Fibroblast of gingiva (primary cell): Measurements from ENCODE around the gene HHIP.

ENCODE experiments used
- DNase-seq: peaks from one replicate; pipeline ENCODE4 v3.0.0-alpha.2; 2011; ENCODE audit warnings: low read depth

HHIP gene

DNA sequence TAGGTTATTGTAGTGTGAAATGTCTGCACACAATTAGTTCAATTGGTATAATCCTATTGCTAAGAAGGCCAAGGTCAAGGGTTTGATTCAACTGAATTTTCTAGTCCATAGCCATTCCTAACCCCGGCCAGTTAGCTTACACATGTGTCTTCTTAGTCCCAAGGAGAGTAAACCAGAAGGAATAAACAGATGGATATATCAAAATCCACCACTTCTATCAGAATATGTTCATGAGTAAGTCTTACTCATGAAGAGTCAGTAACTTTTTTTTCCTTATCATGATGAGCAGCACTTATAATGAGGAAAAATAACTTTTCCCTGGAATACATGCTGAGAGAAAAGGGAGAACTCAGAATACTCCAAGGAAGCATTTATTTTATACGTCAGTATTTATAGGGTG lies 9.5 kb downstream of the HHIP start:
- no peak for DNase-seq

DNA sequence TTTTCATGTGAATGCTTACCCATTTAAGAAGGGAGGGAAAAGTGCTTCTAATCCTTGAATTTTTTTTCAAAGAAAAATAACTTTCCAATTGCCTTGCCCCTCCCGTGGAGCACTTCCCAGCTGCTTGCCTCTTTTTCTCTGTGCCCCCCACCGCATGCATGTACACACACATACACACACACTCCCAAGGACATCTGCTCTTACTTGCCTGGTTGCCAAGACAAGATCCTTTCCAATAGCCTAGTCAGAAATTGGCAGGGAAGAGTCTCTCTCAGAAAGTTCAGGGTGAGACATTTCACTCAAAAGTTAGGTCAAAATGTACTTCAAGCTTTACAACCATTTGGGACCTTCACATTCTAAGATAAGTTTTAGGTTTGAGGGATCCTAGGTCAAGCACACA lies 10.9 kb downstream of the HHIP start:
- DNase-seq, result peak; percentile 60

DNA sequence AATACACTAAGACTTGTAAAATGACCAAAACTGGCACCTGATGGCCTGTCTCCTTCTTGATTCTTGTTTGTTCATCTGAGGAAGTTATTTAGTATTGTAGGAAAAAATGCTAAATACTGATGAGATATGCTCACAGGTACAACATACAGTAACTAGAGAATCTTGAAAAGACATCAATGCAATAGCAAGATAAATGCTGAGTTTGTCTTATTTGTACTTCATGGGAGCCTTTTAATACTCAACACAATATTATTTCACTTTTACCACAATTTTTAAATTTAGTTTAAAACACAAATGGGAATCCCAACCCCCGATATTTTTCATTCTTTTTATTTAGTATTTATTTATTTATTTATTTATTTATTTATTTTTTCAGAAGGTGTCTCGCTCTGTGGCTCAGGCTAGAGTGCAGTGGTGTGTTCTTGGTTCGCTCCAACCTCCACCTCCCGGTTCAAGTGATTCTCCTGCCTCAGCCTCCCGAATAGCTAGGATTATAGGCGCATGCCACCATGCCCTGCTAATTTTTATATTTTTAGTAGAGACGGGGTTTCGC lies 12.1 kb downstream of the HHIP start:
- no peak for DNase-seq

DNA sequence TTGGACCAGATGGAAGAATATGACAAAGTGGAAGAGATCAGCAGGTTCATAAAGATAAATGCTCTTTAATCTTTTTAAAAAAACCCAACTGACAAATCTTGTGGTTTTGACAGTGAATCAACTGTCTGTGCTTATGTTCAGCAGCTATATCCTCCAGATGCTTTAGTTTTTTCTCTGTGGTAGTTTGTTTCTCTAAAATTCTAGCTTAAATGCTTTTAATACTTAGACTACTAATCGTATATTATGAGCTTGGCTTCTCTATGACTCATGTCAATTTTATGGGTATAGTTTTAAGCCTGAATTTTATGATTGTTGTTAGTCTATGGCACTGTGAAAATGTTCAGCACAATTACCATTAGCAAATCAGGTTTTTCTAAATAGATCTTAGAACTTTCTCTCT lies 12.9 kb downstream of the HHIP start:
- DNase-seq, result no peak

DNA sequence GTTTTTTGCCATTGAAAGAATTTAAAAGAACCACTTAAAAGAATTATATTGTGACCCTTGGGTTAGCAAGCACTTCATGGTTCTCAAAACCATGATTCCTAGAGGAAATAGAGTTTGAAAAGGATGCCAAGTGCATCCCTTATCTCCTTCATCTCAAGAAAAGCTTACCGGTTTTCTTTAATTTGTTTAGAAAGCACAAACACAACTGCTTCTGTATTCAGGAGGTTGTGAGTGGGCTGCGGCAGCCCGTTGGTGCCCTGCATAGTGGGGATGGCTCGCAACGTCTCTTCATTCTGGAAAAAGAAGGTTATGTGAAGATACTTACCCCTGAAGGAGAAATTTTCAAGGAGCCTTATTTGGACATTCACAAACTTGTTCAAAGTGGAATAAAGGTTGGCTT lies 13.5 kb downstream of the HHIP start:
- DNase-seq, result no peak

DNA sequence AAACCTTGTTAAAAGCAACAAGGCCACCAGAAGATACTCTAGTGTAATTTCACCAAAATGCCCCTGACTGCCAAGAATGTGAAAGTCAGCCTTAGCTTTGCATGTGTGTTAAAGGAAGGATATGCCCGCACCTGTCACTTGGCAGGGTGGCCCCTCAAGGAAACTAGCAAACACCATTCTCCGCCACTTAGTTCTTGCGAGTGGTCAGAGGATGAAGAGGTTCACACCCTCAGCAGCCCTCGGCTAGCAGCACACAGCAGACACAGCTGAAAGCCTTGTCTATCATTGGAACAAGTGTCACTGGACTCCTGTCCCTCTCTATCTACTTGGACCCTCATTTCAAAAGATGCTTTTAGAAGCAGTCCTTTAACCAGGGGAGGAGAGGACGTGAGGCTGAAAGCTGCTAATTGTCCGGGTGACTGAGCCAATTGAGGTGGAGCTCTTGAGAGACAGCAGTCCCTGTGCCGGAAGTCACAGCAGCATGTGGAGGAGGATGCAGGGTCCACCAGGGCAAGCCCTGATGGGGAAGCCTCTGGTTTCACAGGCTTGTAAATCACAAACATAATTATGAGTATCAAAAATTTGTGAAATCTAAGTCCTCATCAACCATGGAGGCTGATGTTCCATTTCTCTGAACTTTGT lies 18.0 kb downstream of the HHIP start:
- no peak for DNase-seq

DNA sequence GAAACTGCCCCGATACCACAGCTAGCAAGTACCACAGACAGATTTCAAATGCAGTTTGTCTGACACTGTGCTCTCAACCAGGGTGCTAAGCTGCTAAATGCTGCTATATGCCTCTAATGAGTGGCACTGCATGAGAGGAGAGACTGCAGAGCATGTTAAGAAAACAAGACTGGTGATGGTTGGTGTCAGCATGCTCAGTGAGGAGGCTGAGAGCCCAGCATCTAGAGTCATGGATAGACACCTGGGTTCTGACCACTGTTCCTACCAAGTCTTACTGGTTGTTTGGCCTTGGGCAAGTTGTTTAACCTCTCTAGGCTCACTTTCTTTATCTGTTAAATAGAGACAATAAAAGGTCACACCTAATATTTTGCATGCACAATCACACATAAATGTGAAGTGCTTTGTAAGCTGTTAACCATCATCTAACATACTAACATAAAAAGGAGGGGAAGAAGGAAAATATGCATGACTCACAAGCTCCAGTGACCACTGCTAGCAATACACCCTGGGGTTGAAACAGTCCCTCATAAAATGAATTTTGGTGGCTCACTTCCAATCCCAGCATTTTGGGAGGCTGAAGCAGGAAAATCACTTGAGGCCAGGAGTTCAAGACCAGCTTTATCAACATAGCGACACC lies 20.7 kb downstream of the HHIP start:
- no peak for DNase-seq

DNA sequence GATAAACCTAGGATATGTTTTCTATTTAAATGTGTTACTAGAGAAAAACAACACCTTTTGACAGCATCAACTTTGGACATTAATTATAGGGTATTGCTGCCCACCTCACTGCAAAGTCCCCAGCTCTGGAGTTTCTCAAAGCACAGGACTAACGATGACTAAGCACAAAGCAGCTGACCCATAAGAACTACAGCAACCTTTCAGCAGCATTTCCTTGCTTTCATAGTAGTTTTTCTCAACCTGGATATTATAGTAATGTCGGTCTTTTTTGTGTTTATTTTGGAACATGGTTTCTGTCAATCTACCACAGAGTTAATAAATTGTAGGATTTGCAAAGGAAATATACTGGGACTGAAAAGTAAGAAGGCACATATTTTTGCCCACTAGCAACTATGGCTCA lies 21.5 kb downstream of the HHIP start:
- DNase-seq, result no peak

DNA sequence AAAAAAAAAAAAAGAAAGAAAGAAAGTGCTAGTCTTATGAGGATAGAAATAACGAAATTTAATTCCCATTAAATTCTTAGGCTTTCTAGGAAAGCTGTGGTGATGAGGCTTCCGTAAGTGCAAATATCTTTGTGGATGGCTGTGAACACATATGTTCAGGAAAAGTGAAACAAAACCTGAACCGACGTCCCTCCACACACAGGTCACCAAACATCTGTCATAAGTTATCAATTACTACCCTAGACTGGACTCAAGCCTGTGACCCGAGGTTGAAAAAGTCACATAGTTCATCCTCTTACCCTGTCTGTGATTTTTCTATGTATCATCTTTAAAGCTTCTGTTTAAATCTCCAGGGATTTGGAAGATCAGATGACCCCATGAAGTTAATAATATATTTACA lies 24.8 kb downstream of the HHIP start:
- DNase-seq, result no peak

DNA sequence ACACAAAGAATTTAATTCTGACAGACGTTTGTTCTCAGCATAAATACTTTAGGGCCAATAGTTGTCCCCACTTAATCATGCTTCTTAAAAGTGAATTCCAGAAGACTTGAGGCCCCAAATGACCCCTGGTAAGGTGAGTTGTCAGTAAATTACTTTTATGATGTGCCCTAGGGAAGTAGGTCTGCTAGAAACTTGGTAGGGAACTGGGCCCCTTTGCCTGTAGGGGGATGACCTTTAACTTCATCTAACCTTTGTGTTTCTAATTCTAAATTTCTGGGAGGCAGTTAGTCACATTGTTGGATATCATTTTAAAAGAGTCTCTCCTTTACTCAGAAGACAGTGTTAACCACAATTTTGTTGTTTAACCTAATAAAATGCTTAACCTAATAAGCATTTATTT lies 28.8 kb downstream of the HHIP start:
- DNase-seq, result no peak

DNA sequence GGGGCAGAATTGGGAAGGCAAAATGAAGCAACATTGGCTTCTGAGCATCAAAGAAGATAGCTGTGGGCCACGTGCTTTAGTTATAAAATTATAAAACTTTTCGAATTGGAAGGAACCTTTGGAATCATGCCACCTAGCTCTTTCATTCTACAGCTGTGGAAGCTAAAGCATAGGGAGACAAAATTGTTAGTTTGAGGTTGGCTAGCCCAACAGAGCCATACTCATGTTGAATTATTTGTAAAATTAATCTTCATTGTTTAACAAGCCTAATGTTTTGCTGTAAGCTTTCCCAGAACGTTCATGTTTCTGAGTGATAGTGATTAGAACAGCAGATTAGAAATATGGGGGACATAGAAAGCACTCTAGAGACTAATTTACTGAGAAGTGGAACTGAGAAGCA lies 35.9 kb downstream of the HHIP start:
- no peak for DNase-seq

DNA sequence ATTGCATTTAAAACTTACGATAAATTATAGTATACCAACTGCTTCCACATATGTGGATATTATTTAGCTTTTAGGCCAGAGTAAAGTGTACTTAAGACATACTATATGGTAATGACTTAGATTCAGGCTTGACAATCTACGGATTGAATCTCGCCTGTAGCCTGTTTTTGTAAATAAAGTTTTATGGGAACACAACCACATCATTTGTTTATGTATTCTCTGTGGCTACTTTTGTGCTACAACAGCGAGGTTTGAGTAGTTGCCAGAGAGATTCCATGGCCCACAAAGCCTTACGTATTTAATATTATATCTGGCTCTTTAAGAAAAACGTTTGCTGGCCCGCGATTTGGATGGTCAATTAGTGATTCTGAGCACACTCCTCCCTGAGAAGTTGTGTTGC lies 37.6 kb downstream of the HHIP start:
- no peak for DNase-seq

DNA sequence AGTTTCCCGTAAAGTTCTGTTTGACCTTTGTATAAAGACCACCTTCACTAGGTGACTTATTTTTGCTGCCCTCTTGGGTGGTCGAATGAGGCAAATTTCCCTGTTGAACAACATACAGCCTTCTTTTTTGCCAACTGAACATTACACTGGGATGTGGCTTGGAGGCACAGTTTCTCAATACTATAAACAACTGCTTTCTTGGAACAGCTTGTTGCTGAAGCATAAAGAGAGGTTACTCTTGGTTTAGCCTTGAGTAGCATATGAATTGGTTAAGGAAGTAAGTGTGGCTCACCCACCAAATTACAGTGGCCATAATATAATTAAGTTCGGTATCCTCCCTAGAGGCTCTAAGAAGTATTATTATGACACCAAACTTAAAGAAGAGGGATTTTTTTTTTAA lies 40.0 kb downstream of the HHIP start:
- DNase-seq, result peak; percentile 45

DNA sequence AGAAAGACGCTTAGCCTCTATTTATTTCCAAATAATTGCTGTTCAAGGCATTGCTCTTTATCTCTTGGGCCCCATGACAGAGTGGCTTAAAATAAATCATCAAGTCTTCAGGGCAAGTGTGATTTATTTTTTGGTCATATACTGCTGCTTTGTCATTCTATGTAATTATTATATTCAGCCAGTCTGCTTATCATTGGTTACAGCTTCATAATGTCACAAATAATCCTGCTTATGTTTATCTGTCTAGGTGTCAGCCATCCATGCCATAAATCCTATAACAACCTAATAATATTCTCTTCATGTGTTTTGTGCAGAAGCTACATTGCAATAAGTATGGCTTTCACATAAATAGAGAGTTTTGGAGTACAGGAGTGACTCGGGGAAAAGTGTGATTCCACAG lies 41.0 kb downstream of the HHIP start:
- DNase-seq, result no peak

DNA sequence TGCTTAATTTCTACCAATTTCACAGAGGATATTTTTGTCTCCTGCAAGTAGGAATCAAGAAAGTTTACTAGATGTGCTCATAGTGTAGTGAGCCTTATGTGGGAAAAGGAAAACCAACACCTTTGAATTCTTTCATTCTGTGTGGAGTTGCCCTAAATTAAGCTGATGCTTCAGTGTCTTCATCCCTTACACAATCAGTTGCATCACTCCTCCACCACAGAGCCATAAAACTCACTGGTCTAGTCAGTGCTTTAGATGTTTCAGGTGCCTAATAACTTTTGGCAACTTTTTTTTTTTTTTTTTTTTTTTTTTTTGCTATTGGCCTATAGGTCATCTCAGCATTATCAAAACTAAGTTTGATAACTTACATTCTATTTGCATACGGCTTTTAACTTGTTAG lies 41.5 kb downstream of the HHIP start:
- no peak for DNase-seq

DNA sequence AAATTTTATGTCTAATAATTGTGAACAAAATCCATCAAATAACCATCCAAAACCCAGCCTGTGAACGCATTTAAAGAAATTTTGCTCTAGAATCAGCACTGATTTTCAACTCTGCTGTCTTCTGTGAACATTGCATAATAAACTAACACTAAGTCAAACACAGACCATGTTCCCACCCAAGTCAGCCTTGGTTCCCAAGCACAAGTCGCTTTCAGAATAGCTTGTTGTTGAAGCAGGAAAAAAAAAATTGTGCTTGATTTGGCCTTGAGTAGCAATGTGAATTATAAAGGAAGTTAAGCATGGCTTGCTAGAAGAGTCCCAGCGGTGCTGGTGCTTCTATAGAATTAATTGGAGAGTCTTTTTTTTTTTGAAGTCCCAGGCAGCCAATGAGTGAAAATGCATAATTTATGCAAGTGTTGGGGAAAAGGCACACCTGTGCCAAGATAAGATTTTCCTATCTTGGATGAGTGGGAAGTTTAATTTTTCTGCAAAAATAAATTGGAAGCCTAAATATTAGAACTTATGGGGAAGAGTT lies 42.1 kb downstream of the HHIP start:
- no peak for DNase-seq

DNA sequence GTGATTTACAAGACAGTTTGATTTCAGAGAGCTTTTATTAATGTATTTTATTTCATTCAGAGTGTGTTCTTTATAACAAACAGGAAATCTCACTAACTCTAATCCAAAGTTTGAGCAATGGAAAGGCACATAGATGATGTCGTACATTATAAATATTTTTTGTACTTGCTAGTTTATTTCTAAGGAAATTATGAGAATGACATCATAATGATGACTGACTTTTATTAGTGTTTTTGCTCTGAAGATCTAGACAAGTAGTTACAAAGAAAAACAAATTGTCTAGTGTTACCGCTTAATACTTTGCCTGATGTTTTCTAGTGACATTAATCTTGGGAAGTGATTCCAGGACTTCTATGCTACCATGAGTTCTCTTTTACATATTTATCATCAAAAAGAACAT lies 43.2 kb downstream of the HHIP start:
- no peak for DNase-seq

DNA sequence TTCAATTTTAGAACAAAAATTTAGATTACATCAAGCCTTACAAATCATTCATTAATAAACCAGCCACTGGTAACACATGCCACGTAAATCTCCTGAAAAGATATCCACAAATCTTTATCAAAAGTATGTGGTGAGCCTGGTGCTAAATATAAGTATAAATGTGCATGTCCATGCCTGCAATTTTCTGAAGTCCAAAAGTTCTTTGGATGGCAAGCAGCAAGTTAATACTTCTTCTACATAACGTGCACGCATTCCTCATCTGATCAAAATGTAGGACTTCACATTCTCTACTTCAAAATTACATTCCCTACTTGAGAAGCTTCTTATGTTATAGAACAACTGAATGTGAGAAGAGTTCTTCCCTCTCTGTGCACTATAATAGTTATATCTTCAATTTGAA lies 49.8 kb downstream of the HHIP start:
- no peak for DNase-seq

DNA sequence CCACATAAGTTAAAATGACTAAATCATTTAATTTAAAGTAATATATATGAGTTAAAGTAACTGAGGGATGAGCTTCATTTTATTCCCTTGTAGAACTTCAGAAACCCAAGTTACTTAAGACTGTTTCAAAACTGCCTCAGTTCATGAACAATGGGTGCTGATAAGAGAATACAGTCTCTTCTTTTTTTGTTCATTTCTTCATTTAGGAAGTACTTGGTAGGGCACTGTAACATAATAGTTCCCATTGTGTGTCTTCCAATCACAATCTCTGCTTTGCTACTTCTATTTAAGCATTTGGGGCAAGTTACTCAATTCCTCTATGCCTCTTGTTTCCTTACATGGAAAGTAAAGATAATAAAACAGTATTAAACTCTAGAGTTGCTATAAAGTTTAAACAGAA lies 50.4 kb downstream of the HHIP start:
- no peak for DNase-seq

DNA sequence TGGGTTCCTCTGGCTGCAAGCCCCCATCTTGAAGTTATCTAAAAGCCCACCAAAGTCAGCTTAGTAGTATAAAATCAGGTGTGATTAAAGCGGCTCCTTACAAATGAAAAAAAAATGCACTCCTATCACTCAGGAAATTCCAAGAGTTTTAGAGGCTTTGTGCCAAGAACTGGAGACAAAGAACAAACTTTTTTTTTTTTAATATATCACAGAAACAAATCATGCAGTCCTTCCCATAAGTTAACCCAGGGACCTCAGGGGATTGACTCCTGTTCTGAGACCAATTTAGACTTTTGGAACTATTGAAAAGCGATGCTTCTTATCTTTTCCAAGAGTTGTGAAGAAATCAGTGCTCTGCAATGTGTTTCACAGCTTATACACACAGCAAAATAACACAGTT lies 53.6 kb downstream of the HHIP start:
- no peak for DNase-seq

DNA sequence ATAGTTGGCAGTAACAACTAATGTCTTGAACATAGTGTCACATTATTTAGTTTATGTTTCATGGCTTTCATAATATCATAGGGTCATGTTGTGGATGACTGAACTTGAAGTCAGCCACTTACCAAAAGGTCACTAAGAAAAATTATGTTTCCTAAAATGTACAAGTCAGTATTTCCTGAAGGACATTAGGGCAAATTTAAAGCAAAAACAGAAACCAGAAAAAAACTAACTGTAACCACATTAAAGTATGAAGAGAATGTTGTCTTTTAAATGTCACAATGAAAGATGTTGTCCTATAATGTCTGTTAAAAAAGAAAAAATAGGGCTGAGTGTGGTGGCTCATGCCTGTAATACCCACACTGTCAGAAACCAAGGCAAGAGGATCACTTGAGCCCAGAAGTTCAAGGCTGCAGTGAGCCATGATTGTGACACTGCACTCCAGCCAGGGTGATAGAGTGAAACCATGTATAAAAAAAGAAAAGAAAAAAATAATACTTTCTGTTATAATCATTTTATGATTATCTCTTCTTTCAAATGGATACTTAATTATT lies 55.8 kb downstream of the HHIP start:
- DNase-seq, result peak; percentile 44

DNA sequence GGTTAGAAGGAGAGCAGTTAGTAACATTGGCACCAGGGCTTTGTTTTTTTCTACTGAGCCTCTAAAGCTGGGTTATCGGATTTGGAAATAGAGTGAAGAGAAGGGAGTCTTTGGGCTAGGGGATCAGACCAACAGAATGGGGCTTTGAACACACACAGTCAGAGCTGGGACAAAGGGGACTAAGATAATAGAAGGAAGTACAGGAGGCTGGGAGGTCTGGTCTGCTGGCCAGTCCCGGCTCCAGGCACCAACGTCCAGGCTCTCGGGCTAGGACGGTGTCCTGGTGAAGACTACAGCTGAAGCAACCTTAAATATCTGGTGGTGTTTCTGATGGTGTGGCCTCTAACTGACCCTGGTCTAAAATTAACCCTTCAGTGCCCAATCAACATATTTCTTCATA lies 57.5 kb downstream of the HHIP start:
- no peak for DNase-seq
